GM23248 (cell line): Measurements from ENCODE around the gene COL13A1. TPM values are rescaled to one million over a fixed set of nuclear protein-coding genes. Genes with fewer than 3 reads are reported as not detected.

Source experiments
- DNase-seq: peaks from one replicate; pipeline ENCODE4 v3.0.0-alpha.2; 2015
- H2AFZ ChIP-seq: fragments of 200-600 bp; sonication (generic); 2 replicates; pipeline ENCODE4 v1.6.1; 2016; ENCODE audit warnings: antibody characterized with exemption
- H3F3A ChIP-seq: fragments of 200-600 bp; sonication (generic); 2 replicates; pipeline ENCODE4 v1.6.1; 2016; ENCODE audit warnings: mild to moderate bottlenecking, antibody characterized with exemption, mixed run types; ENCODE audit not compliant: insufficient read depth
- H3K27ac ChIP-seq: fragments of 200-600 bp; sonication (generic); 2 replicates; pipeline ENCODE4 v1.5.1; 2016; ENCODE audit warnings: mild to moderate bottlenecking
- H3K27me3 ChIP-seq: fragments of 200-600 bp; sonication (generic); replicated peaks from 2 replicates; pipeline ENCODE4 v1.6.1; 2016; ENCODE audit warnings: mild to moderate bottlenecking; ENCODE audit not compliant: insufficient read depth
- H3K36me3 ChIP-seq: fragments of 200-600 bp; sonication (generic); 2 replicates; pipeline ENCODE4 v1.6.1; 2016; ENCODE audit warnings: low read depth, mild to moderate bottlenecking
- H3K4me1 ChIP-seq: fragments of 200-600 bp; sonication (generic); 2 replicates; pipeline ENCODE4 v1.6.1; 2016; ENCODE audit warnings: mild to moderate bottlenecking; ENCODE audit not compliant: insufficient read depth
- H3K4me2 ChIP-seq: fragments of 200-600 bp; sonication (generic); one replicate; pipeline ENCODE4 v1.6.1; 2016; ENCODE audit warnings: mild to moderate bottlenecking; ENCODE audit not compliant: unreplicated experiment
- H3K4me3 ChIP-seq: fragments of 200-600 bp; sonication (generic); 2 replicates; pipeline ENCODE4 v1.5.1; 2016; ENCODE audit warnings: mild to moderate bottlenecking
- H3K79me2 ChIP-seq: fragments of 200-600 bp; sonication (generic); 2 replicates; pipeline ENCODE4 v1.6.1; 2016; ENCODE audit warnings: mild to moderate bottlenecking; ENCODE audit not compliant: insufficient read depth
- H3K9ac ChIP-seq: fragments of 200-600 bp; sonication (generic); 2 replicates; pipeline ENCODE4 v1.6.1; 2016; ENCODE audit warnings: mild to moderate bottlenecking
- H3K9me2 ChIP-seq: fragments of 200-600 bp; sonication (generic); 2 replicates; pipeline ENCODE4 v1.6.1; 2016; ENCODE audit warnings: mixed run types, mild to moderate bottlenecking, moderate library complexity; ENCODE audit not compliant: insufficient read depth
- H3K9me3 ChIP-seq: fragments of 200-600 bp; sonication (generic); one replicate; pipeline ENCODE4 v1.6.1; 2017; ENCODE audit warnings: low read depth
- H4K20me1 ChIP-seq: fragments of 200-600 bp; sonication (generic); 2 replicates; pipeline ENCODE4 v1.6.0; 2016; ENCODE audit not compliant: insufficient read depth
- EZH2 ChIP-seq: fragments of 200-600 bp; sonication (generic); IDR thresholded peaks from 2 replicates; pipeline ENCODE4 v1.6.1; 2018; ENCODE audit warnings: antibody characterized with exemption, mild to moderate bottlenecking; ENCODE audit not compliant: insufficient read depth, poor library complexity, severe bottlenecking
- EZH2phosphoT487 ChIP-seq: fragments of 200-600 bp; sonication (generic); IDR thresholded peaks from 2 replicates; pipeline ENCODE4 v1.6.1; 2018; ENCODE audit warnings: antibody characterized with exemption, moderate library complexity, mild to moderate bottlenecking, low read depth; ENCODE audit not compliant: insufficient read depth
- WGBS, 2 experiments: methylation state at CpG; one replicate each; pipeline ENCODE4 v1.1.6; 2015 to 2017; ENCODE audit warnings: low lambda C conversion rate in 2 of 2, low coverage in 1 of 2; ENCODE audit errors: missing lambda C conversion rate in 2 of 2; 5-methylcytosine and 5-hydroxymethylcytosine counted together
- in situ Hi-C: fragments of 300-500 bp; cut with MboI; formaldehyde crosslinking; loops from 2 replicates; pipeline ENCODE4 v1.15.0; 2020
- polyA plus RNA-seq: library from polyadenylated mRNA; unstranded; fragments of >200 nt; fragmentation: Nextera tagmentation; extraction: Ambion mirVana; gene quantifications from 2 replicates; pipeline ENCODE4 v1.2.1, GENCODE V29; 2016
- total RNA-seq: library from RNA; depleted of rRNA; stranded (reverse); fragments of >200 nt; shearing (Covaris generic); gene quantifications from 2 replicates; pipeline ENCODE4 v1.2.3, GENCODE V29; 2014

Gene COL13A1
- total and polyA plus RNA-seq, 2 experiments from 2014 or later, result 12.8 to 17.3 TPM

GRCh38 chr10:69939061-69939460 lies 137.4 kb downstream of the COL13A1 start:
- Histone ChIP-seq H3K4me2 (no peak overlapping the region), H3F3A (no peaks in the 10 kb centered on the region), H3K79me2 (no peaks in the 10 kb centered on the region), H3K4me1 (no peaks in the 10 kb centered on the region), H3K9me3 (no peaks in the 10 kb centered on the region), H3K9ac (no peak overlapping the region), H3K27me3 (no peaks in the 10 kb centered on the region), H3K36me3 (no peaks in the 10 kb centered on the region), H3K27ac (no peak overlapping the region), H3K4me3 (no peak overlapping the region), H3K9me2 (no peaks in the 10 kb centered on the region), H4K20me1 (no peaks in the 10 kb centered on the region), H2AFZ (no peak overlapping the region)
- DNase-seq, result no peak
- TF ChIP-seq EZH2 (no peak), EZH2phosphoT487 (no peak)
- in situ Hi-C loops, result no loop called here
- WGBS, 2 experiments, result 92 to 95% methylated on average over 3 of the region's 3 CpGs

- in situ Hi-C loops, result no loop called here
- 51 to 58% methylated on average over 4 of the region's 4 CpGs for WGBS, 2 experiments
- no peaks in the 10 kb centered on the region for H3F3A ChIP-seq
Observed at GRCh38 chr10:69939481-69939880, 137.8 kb downstream of the COL13A1 start.

GRCh38 chr10:69941730-69942129 lies 140.0 kb downstream of the COL13A1 start:
- no peaks in the 10 kb centered on the region for H3K27me3 ChIP-seq
- no peak for TF ChIP-seq EZH2
- no peak for TF ChIP-seq EZH2phosphoT487
- H3K4me1 ChIP-seq, result no peaks in the 10 kb centered on the region
- no peaks in the 10 kb centered on the region for H3K79me2 ChIP-seq
- no peaks in the 10 kb centered on the region for H4K20me1 ChIP-seq
- no peaks in the 10 kb centered on the region for H3K9me2 ChIP-seq
- no peaks in the 10 kb centered on the region for H3K36me3 ChIP-seq
- DNase-seq, result no peak
- H2AFZ ChIP-seq, result no peak overlapping the region
- 84 to 85% methylated on average over 11 of the region's 11 CpGs for WGBS, 2 experiments
- in situ Hi-C loops, result no loop called here
- no peak overlapping the region for H3K9ac ChIP-seq
- no peak overlapping the region for H3K27ac ChIP-seq
- no peaks in the 10 kb centered on the region for H3K9me3 ChIP-seq
- H3K4me2 ChIP-seq, result no peak overlapping the region
- no peak overlapping the region for H3K4me3 ChIP-seq
- no peaks in the 10 kb centered on the region for H3F3A ChIP-seq

More at GRCh38 chr10:69939481-69939880, 137.8 kb downstream of the COL13A1 start:
- no peaks in the 10 kb centered on the region for H3K9me2 ChIP-seq
- H2AFZ ChIP-seq, result no peak overlapping the region
- no peak for DNase-seq
- H3K36me3 ChIP-seq, result no peaks in the 10 kb centered on the region
- H3K4me3 ChIP-seq, result no peak overlapping the region
- no peak overlapping the region for H3K4me2 ChIP-seq
- TF ChIP-seq EZH2 (no peak), EZH2phosphoT487 (no peak)
- no peak overlapping the region for H3K9ac ChIP-seq
- H3K9me3 ChIP-seq, result no peaks in the 10 kb centered on the region
- no peak overlapping the region for H3K27ac ChIP-seq
- no peaks in the 10 kb centered on the region for H3K27me3 ChIP-seq
- H3K4me1 ChIP-seq, result no peaks in the 10 kb centered on the region
- no peaks in the 10 kb centered on the region for H3K79me2 ChIP-seq
- no peaks in the 10 kb centered on the region for H4K20me1 ChIP-seq

GRCh38 chr10:69943292-69943820 lies 141.7 kb downstream of the COL13A1 start:
- no peaks in the 10 kb centered on the region for H3K79me2 ChIP-seq
- no peak for DNase-seq
- no peaks in the 10 kb centered on the region for H3K4me1 ChIP-seq
- H3K27ac ChIP-seq, result no peak overlapping the region
- no peaks in the 10 kb centered on the region for H4K20me1 ChIP-seq
- H3F3A ChIP-seq, result no peaks in the 10 kb centered on the region
- TF ChIP-seq EZH2 (no peak), EZH2phosphoT487 (no peak)
- in situ Hi-C loops, result no loop called here
- no peaks in the 10 kb centered on the region for H3K36me3 ChIP-seq
- no peak overlapping the region for H3K4me2 ChIP-seq
- H3K4me3 ChIP-seq, result no peak overlapping the region
- no peaks in the 10 kb centered on the region for H3K9me2 ChIP-seq
- no peaks in the 10 kb centered on the region for H3K9me3 ChIP-seq
- H3K27me3 ChIP-seq, result no peaks in the 10 kb centered on the region
- 94 to 96% methylated on average over 19 of the region's 19 CpGs for WGBS, 2 experiments
- H3K9ac ChIP-seq, result no peak overlapping the region
- no peak overlapping the region for H2AFZ ChIP-seq

- in situ Hi-C loops, result no loop called here
- Histone ChIP-seq H3K9ac (no peak overlapping the region), H3K4me1 (no peaks in the 10 kb centered on the region), H3K79me2 (no peaks in the 10 kb centered on the region), H2AFZ (no peak overlapping the region), H3K4me2 (no peak overlapping the region), H3K36me3 (no peaks in the 10 kb centered on the region), H3K9me3 (no peaks in the 10 kb centered on the region), H3K9me2 (no peaks in the 10 kb centered on the region), H3K4me3 (no peak overlapping the region), H4K20me1 (no peaks in the 10 kb centered on the region), H3F3A (no peaks in the 10 kb centered on the region), H3K27ac (no peak overlapping the region), H3K27me3 (no peaks in the 10 kb centered on the region)
- no peak for DNase-seq
- WGBS, 2 experiments, result 91 to 95% methylated on average over 10 of the region's 10 CpGs
- TF ChIP-seq EZH2phosphoT487 (no peak), EZH2 (no peak)
Observed at GRCh38 chr10:69944761-69945160, 143.1 kb downstream of the COL13A1 start.
